ENCODE measurements around the gene PDK2.

The PDK2 gene

DNA sequence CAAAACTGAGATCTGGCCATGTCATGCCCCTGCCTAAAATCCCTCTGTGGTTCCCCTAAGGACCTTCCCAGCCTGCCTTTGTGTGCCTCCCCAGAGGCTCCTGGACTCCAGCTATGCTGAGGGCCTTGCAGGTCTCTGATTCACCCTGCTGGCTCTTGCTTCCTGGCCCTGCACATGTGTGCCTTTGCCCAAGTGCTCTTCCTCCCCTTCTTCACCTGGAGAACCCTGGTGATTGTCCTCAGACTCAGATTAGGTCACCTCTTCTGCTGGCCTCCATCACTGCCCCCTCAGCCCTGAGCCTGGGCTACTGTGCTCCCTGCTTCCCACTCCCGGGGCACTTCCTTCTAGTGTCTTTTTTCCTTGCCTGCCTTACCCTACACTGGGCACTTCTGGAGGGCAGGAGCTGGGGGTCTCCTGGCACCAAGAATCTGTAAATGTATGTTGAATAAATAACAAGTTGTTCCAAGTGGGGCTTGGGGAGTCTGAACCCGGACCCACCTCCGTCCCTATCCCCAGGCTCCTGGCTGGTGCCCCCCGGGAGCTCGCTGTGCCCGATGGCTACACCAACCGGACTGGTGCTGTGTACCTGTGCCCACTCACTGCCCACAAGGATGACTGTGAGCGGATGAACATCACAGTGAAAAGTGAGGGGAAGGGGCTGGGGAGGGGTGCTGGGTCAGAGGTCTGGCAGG is 31.4 kb upstream of the PDK2 start:
- in situ Hi-C loops (cut with MboI; ENCODE audit: low sequenced_read_pairs) = no loop called here
- DNase-seq (ENCODE audit: low spot score in 2 of 2) = no peak
- H3K4me1 ChIP-seq = no peaks in the 10 kb centered on the region
- H3K9me3 ChIP-seq = no peaks in the 10 kb centered on the region
- H3K36me3 ChIP-seq (replicated peaks) = no peaks in the 10 kb centered on the region
- H3K4me3 ChIP-seq = no peak overlapping the region
- no peaks in the 10 kb centered on the region for H3K27me3 ChIP-seq (ENCODE audit: low read depth)

DNA sequence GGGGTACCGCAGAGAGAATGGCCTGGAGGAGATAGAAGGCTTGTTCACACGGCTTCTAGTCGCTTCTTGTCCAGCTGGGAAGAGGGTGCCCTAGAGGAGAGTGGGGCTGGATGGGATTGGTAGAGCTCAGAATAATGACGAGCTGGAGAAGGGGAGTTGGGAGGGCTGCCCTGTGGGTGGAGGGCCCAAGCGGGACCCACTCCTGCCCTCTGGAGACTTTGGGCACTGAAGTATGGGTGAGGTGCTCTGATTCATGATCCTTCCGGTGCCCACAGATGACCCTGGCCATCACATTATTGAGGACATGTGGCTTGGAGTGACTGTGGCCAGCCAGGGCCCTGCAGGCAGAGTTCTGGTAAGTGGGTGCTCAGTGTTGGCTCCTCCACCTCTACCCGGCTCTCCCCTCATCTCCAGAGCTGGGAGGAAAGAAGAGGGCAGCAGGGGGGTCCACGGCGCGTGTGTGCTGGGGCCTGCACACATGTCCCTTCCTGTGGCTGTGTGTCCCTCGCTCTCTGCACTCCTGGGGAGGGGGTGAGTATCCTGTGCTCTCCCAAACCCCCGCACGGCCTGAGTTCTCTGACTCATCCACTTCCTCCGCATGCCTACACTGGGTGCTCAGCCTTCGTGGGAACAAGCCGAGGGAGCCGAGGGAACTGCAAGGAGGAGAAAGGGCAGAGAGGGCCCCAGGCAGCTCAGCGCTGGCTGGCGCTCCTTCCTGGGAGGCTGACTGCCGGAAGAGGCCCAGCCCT is 30.7 kb upstream of the PDK2 start:
- Histone ChIP-seq H3K36me3 (replicated peaks) (no peaks in the 10 kb centered on the region), H3K27me3 (ENCODE audit: low read depth) (no peaks in the 10 kb centered on the region), H3K9me3 (no peaks in the 10 kb centered on the region), H3K4me1 (no peaks in the 10 kb centered on the region), H3K4me3 (no peak overlapping the region)
- in situ Hi-C loops (cut with MboI; ENCODE audit: low sequenced_read_pairs) = no loop called here
- no peak for DNase-seq (ENCODE audit: low spot score in 2 of 2)

GRCh38 chr17:50065056-50065455 is 30.1 kb upstream of the PDK2 start:
- DNase-seq (ENCODE audit: low spot score in 2 of 2) = no peak
- Histone ChIP-seq H3K9me3 (no peaks in the 10 kb centered on the region), H3K4me1 (no peaks in the 10 kb centered on the region), H3K4me3 (no peak overlapping the region), H3K27me3 (ENCODE audit: low read depth) (no peaks in the 10 kb centered on the region), H3K36me3 (replicated peaks) (no peaks in the 10 kb centered on the region)
- in situ Hi-C loops (cut with MboI; ENCODE audit: low sequenced_read_pairs) = no loop called here

- in situ Hi-C loops (cut with MboI; ENCODE audit: low sequenced_read_pairs) = no loop called here
- Histone ChIP-seq H3K4me3 (no peak overlapping the region), H3K4me1 (no peaks in the 10 kb centered on the region), H3K27me3 (ENCODE audit: low read depth) (no peaks in the 10 kb centered on the region), H3K36me3 (replicated peaks) (no peaks in the 10 kb centered on the region), H3K9me3 (no peaks in the 10 kb centered on the region)
- DNase-seq (ENCODE audit: low spot score in 2 of 2) = no peak
Observed at GRCh38 chr17:50066995-50067394, 28.2 kb upstream of the PDK2 start.

DNA sequence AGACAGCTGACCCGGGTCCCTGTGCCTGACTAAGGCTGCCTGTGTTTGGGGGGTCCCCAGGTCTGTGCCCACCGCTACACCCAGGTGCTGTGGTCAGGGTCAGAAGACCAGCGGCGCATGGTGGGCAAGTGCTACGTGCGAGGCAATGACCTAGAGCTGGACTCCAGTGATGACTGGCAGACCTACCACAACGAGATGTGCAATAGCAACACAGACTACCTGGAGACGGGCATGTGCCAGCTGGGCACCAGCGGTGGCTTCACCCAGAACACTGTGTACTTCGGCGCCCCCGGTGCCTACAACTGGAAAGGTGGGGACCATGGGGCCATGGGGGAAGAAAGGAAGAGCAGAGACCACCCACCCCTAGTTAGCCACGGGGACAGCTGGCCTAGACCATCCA is 27.2 kb upstream of the PDK2 start:
- in situ Hi-C loops (cut with MboI; ENCODE audit: low sequenced_read_pairs) = no loop called here
- Histone ChIP-seq H3K27me3 (ENCODE audit: low read depth) (no peaks in the 10 kb centered on the region), H3K36me3 (replicated peaks) (no peaks in the 10 kb centered on the region), H3K9me3 (no peaks in the 10 kb centered on the region), H3K4me1 (no peaks in the 10 kb centered on the region), H3K4me3 (no peak overlapping the region)
- DNase-seq (ENCODE audit: low spot score in 2 of 2) = no peak

DNA sequence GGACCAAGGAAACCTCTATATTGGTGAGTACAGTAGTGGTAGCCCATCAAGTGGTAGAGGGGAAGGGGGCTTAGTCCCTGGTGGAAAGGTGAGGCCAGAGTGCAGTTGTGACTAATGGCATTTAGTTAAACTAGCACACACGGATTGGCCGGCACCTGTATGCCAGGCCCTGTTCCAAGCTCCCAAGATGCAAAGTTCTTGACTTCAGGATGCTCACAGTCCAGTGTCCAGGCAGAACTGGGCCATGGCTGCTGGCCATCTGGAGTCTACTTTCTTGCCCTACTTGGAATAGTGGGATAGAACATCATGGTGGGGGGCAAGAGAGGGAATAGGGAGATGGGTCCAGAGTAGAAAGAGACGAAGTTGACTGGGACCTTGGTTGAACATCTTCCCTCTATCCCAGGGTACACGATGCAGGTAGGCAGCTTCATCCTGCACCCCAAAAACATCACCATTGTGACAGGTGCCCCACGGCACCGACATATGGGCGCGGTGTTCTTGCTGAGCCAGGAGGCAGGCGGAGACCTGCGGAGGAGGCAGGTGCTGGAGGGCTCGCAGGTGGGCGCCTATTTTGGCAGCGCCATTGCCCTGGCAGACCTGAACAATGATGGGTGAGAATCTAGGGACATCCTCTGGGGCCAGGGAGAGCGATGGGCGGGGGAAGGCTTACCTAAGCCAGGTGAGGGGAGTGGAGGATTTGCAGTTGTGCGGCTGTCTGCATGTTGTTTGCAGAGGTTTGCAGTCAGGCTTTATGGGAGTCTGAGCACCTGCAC is 24.1 kb upstream of the PDK2 start:
- Histone ChIP-seq H3K27me3 (ENCODE audit: low read depth) (no peaks in the 10 kb centered on the region), H3K36me3 (replicated peaks) (no peaks in the 10 kb centered on the region), H3K4me1 (no peaks in the 10 kb centered on the region), H3K4me3 (no peak overlapping the region), H3K9me3 (no peaks in the 10 kb centered on the region)
- DNase-seq (ENCODE audit: low spot score in 2 of 2) = no peak
- in situ Hi-C loops (cut with MboI; ENCODE audit: low sequenced_read_pairs) = no loop called here

- Histone ChIP-seq H3K36me3 (replicated peaks) (no peaks in the 10 kb centered on the region), H3K27me3 (ENCODE audit: low read depth) (no peaks in the 10 kb centered on the region), H3K4me1 (no peaks in the 10 kb centered on the region), H3K4me3 (no peak overlapping the region), H3K9me3 (no peaks in the 10 kb centered on the region)
- in situ Hi-C loops (cut with MboI; ENCODE audit: low sequenced_read_pairs) = no loop called here
- no peak for DNase-seq (ENCODE audit: low spot score in 2 of 2)
Observed at GRCh38 chr17:50071692-50072091, 23.5 kb upstream of the PDK2 start.

- Histone ChIP-seq H3K4me3 (no peak overlapping the region), H3K36me3 (replicated peaks) (no peaks in the 10 kb centered on the region), H3K4me1 (no peaks in the 10 kb centered on the region), H3K9me3 (no peaks in the 10 kb centered on the region), H3K27me3 (ENCODE audit: low read depth) (no peaks in the 10 kb centered on the region)
- in situ Hi-C loops (cut with MboI; ENCODE audit: low sequenced_read_pairs) = no loop called here
- no peak for DNase-seq (ENCODE audit: low spot score in 2 of 2)
Observed at GRCh38 chr17:50072130-50072529, 23.0 kb upstream of the PDK2 start.

GRCh38 chr17:50072925-50073324 is 22.2 kb upstream of the PDK2 start:
- Histone ChIP-seq H3K27me3 (ENCODE audit: low read depth) (no peaks in the 10 kb centered on the region), H3K4me3 (no peak overlapping the region), H3K36me3 (replicated peaks) (no peaks in the 10 kb centered on the region), H3K4me1 (no peaks in the 10 kb centered on the region), H3K9me3 (no peaks in the 10 kb centered on the region)
- DNase-seq (ENCODE audit: low spot score in 2 of 2) = no peak
- in situ Hi-C loops (cut with MboI; ENCODE audit: low sequenced_read_pairs) = no loop called here

DNA sequence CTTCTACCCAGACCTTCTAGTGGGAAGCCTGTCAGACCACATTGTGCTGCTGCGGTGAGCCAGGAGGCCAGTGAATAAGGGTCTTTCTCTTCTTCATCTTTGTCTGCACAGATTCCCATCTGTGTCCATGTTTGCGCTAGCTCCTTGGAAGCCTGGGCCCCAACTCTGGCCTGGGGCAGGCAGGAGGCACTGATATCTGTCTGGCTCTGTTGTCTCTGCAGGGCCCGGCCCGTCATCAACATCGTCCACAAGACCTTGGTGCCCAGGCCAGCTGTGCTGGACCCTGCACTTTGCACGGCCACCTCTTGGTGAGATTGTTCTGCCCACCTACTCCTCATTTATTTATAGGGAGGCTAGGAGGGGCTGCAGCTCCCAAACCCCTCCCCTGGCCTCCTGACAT is 20.9 kb upstream of the PDK2 start:
- H3K27me3 ChIP-seq (ENCODE audit: low read depth) = no peaks in the 10 kb centered on the region
- in situ Hi-C loops (cut with MboI; ENCODE audit: low sequenced_read_pairs) = no loop called here
- H3K4me1 ChIP-seq = no peaks in the 10 kb centered on the region
- H3K9me3 ChIP-seq = no peaks in the 10 kb centered on the region
- no peaks in the 10 kb centered on the region for H3K36me3 ChIP-seq (replicated peaks)
- DNase-seq (ENCODE audit: low spot score in 2 of 2) = no peak
- no peak overlapping the region for H3K4me3 ChIP-seq

- Histone ChIP-seq H3K4me1 (no peaks in the 10 kb centered on the region), H3K4me3 (no peak overlapping the region), H3K27me3 (ENCODE audit: low read depth) (no peaks in the 10 kb centered on the region), H3K9me3 (no peaks in the 10 kb centered on the region), H3K36me3 (replicated peaks) (no peaks in the 10 kb centered on the region)
- no peak for DNase-seq (ENCODE audit: low spot score in 2 of 2)
- in situ Hi-C loops (cut with MboI; ENCODE audit: low sequenced_read_pairs) = no loop called here
Observed at GRCh38 chr17:50075446-50076032, 19.6 kb upstream of the PDK2 start.

DNA sequence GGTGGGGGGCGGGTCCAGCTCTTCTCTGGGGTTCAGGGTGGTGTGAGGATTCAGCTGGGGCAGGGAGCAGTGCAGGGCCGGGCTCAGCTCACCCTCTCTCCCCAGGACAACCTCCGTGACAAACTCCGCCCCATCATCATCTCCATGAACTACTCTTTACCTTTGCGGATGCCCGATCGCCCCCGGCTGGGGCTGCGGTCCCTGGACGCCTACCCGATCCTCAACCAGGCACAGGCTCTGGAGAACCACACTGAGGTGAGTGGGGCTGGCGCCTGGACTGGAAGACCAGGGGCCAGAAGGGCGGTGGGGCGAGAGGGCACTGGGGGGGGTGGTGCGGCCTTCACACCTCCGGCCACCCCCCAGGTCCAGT is 18.9 kb upstream of the PDK2 start:
- Histone ChIP-seq H3K36me3 (replicated peaks) (no peaks in the 10 kb centered on the region), H3K4me1 (no peaks in the 10 kb centered on the region), H3K27me3 (ENCODE audit: low read depth) (no peaks in the 10 kb centered on the region), H3K4me3 (no peak overlapping the region), H3K9me3 (no peaks in the 10 kb centered on the region)
- DNase-seq (ENCODE audit: low spot score in 2 of 2) = no peak
- in situ Hi-C loops (cut with MboI; ENCODE audit: low sequenced_read_pairs) = no loop called here

- Histone ChIP-seq H3K4me3 (no peak overlapping the region), H3K27me3 (ENCODE audit: low read depth) (no peaks in the 10 kb centered on the region), H3K9me3 (no peaks in the 10 kb centered on the region), H3K36me3 (replicated peaks) (no peaks in the 10 kb centered on the region), H3K4me1 (no peaks in the 10 kb centered on the region)
- in situ Hi-C loops (cut with MboI; ENCODE audit: low sequenced_read_pairs) = no loop called here
- DNase-seq (ENCODE audit: low spot score in 2 of 2) = peak in 1 of 2 experiments; percentile 43
Observed at GRCh38 chr17:50076591-50077235, 18.4 kb upstream of the PDK2 start.

Data from HAP-1 (cell line).